ENCODE measurements around the gene FBH1. TPM values are rescaled to one million over a fixed set of nuclear protein-coding genes. Genes with fewer than 3 reads are reported as not detected.
"Not testable (repeated sequence)": the region's sequence is repeated elsewhere in the genome, so short reads cannot be mapped to it uniquely, and the experiment has no call there.

FBH1 gene
- 83.0 TPM for total RNA-seq
- long read RNA-seq, transcript FBH1-201 (21 exons, 3,560 nt) = major isoform, 140 of 268 reads
- long read RNA-seq, partial matches to known transcripts = 67 of 268 reads
- long read RNA-seq, other reads (novel, unspliced or antisense) = 61 of 268 reads

DNA sequence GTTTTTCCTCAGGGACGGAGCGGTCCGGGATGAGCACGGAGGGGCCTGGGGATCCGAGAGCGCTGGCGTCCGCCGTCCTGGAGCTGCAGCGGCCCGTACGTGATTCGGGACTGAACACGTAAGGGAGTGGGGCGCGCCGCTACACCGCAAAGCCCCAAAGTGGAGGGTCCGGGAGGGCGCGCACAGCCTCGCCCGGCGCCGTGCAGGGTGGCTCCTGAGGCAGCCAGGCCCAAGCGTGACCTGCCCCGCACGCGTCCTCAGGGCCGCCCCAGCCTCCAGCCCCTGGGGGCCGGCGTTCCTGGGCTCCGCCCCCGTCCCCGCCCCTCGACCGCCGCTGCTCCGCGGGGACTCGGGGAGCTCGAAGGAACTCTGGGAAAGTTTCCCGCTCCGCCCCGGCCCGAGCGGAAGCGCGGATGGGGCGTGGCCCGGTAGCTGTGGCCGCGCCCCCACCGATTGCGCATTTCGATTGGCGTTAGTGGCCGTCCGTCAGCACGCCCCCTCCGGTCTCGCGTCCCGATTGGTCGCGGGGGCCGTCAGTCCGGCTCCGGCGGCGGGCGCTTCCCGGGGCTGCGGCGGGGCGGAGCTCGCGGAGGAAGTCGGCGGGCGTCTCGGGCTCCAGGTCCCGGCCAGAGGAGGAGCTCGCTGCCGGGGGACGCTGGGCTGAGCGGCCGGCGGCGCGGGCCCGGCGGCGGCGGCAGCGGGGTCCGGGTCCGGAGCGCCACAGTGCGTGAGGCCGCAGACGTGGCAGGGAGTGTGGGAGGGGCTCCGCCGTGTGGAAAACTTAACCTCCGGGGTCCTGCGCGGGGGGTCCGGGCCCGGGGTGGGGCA, at the start of gene FBH1, which contains the start of gene ANKRD16:
TSS of gene FBH1 (plus strand) at position 620 of the 828 bp plus-strand sequence. CDS start at position 723, 103 bp downstream.
TSS of gene ANKRD16 (minus strand) at position 270 of the 828 bp plus-strand sequence. CDS start 539 bp downstream, outside the sequence.
- ATAC-seq (ENCODE audit: poor library complexity) (peak; percentile 95), DNase-seq (peak; percentile 99)
- intact Hi-C loops (cut with DNase I) = loop anchor here (5.0 kb wide), 1 partner anchor 78 kb away; the partner anchor contains the start of gene GDI2

DNA sequence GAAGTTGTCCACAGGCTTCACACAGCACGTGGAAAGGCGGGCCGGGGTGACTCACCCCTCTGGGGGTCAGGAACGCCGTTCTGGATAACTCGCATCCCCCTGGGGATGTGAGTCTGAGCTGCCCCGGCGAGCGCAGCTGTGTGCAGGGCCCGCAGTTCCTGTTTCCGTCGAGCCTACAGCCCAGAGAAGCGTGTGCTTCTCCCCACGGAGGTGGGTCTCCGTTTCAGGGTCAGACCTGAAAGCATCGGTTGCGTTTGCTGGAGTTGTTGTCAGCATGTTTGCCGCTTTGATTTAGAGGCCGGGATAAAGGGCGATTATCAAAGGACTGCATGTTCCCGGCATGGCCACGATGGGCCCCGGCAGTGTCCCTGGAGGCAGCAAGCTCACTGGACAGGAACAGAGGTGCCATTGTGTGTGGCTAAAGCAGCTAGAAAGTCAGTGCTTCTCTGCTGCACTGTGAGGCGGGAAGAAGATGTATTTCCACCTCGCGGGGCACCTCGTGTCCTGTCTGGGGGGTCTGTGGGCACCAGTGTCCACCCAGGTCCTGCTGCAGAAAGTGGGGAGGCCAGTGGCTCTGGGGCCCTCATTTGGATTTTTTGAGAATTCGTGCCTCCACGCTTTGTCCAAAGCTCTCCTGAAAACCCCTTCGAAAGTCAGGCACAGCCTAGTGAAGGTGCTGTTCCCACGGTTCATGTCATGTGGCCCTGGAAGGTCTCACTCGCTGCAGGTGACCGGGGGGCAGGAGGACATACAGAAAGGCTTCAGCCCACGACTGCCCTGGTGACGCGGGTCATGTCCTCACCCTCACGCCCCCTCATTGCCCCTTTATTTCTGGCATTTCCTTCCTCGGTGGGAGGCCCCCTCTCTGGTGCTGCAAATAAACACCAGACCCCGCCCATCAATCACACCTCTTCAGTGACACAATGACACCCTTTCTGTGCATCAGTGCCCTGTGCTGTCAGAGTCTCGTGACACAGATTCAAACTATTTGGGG, 49.4 kb upstream of the FBH1 start:
- peak; percentile 53 for DNase-seq
- intact Hi-C loops (cut with DNase I) = no loop called here
- peak; percentile 74 for ATAC-seq (ENCODE audit: poor library complexity)

DNA sequence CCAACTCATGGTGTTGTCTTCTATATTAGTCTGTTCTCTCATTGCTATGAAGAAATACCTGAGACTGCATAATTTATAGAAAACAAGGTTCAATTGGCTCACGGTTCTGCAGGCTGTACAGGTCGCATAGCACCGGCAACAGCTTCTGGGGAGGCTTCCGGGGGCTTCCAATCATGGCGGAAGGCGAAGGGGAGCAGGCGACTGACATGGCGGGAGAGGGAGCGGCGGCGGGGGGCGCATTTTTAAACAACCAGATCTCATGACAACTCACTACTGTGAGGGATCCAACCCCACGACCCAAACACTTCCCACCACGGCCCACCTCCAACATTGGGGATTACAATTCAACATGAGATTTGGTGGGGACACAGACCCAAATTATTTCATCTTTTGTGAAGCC, 48.1 kb upstream of the FBH1 start:
- intact Hi-C loops (cut with DNase I) = no loop called here
- DNase-seq (no peak), ATAC-seq (ENCODE audit: poor library complexity) (no peak)

DNA sequence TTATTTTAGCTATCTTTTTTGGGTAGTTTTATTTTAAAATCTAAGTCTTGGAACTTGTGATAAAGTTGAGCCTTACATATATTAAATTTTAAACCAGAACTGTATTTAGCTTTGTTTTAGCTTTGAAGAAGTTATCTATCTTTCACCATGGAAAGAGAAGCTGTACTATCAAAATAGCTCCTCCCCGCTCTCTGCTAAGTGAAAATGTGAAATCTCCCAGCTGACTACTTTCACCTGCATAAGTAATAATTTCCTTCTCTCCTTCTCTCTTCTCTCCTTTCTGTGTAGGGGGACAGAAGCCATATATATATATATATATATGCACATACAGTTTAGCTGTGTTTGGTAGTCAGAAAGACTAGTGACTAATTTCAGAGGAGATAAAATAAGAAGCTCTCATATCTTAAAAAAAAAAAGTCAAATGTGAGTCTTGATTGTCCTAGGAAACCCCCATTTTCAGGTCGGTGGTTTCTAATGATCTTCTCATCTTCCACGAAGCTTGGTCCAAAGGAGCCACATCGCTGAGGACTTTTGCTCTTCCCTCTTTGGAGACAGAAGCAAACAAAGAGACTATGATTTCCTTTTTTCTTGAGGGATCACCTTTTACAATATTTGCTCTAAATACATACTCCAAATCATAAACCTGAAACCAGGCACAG, 46.2 kb upstream of the FBH1 start:
- ATAC-seq (ENCODE audit: poor library complexity) = no peak
- intact Hi-C loops (cut with DNase I) = no loop called here
- no peak for DNase-seq

DNA sequence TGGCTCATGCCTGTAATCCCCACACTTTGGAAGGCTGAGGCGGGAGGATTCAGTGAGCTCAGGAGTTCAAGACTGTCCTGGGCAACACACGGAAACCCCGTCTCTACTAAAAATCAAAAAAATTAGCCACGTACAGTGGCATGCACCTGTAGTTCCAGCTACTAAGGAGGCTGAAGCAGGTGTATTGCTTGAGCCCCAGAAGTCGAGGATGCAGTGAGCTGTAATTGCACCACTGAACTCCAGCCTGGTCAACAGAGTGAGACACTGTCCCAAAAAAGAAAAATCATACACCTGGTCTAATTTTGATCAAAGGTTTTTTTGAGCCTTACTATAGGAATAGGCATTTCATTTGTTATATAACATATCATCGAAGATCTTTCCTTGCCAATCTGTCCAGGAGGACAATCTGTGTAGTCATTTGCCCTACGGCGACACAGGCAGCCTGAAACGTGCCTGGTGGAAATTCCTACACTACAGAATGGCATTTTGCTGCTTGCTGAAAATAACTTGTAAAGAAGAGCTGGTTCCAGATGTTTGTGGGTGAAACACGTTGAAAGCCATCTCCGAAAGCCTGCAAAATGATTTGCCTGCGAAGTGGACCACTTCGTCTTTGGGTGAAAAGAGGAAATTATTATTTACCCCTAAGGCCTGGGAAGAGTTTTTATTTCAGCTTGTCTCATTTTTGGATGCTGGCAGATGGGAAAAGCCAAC, 45.5 kb upstream of the FBH1 start:
- intact Hi-C loops (cut with DNase I) = no loop called here
- ATAC-seq (ENCODE audit: poor library complexity) (no peak), DNase-seq (no peak)

DNA sequence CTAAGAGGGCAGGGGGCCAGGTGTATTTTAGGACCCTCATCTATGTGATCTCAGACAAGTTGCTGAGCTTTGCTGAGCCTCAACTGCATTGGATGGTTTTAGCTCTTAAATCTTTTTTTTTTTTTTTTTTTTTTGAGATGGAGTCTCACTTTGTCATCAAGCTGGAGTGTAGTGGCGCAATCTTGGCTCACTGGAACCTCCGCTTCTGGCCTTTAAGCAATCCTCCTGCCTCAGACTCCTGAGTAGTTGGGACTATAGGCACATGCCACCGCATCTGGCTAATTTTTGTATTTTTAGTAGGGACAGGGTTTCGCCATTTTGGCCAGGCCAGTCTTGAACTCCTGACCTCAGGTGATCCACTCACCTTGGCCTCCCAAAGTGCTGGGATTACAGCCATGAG, 43.4 kb upstream of the FBH1 start:
- intact Hi-C loops (cut with DNase I); ATAC-seq (ENCODE audit: poor library complexity); DNase-seq: not testable (repeated sequence)

DNA sequence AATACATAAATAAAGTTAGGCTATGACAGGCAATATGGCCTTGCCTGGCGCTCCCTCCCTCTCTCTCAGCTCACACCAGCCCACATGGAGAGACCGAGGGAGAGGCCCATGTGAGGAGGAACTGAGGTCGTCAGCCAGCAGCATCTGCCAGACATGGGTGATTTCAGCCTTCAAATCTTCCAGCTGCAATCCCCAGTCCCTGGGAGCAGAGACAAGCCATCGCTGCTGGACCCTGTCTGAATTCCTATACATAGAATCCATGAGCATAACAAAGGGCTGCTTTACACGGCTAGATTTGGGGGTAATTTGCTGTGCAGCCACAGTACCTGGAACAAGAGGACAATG, 35.9 kb upstream of the FBH1 start:
- DNase-seq = no peak
- no peak for ATAC-seq (ENCODE audit: poor library complexity)
- intact Hi-C loops (cut with DNase I) = no loop called here

DNA sequence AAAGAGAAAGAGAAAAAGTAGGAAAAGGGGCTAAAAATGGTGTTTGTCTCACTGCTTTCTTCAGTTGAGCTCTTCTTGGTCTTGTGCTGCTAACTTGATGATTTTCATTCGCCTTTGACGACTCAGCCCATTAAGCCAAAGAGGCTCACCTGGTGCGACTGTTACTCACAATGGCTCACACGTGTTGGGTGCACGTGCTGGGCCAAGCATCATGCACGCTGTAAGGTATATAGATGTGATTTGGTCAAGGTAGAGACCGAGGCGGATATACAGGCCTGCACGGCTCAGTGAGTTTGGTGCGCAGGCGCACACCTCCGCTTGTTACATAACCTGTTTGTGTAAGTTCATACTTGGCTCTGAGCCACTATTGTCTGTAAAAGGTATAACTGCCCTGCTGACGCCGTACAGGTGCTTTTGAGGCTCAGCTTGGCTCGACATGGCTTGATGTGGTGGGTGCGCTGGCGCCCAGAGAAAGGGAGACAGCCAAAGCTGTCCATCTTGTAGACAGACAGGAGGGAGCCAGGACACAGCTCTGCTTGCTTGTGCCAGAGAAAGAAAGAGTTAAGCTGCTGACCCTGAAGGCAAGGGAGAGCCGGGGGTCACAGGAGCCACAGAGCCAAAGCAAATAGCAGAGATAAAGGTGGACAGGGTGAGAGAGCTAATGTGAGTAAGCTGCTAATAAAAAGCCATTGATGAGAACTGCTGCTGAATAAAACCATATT, 33.9 kb upstream of the FBH1 start:
- DNase-seq (no peak), ATAC-seq (ENCODE audit: poor library complexity) (no peak)
- intact Hi-C loops (cut with DNase I) = no loop called here

DNA sequence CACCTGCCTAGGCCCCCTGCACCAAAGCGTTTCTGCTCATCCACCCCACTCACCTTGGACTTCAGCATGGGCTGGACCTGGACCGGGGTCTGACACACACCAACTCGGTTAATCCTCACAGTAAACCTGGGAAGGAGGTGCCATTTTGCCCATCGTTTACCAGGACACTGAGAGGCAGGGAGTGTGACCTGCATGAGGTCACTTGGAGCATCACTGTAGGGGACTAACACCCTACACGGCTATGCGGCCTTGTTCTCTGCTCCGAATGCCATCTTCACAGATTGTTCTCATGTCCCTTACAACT, 33.4 kb upstream of the FBH1 start:
- no peak for DNase-seq
- no peak for ATAC-seq (ENCODE audit: poor library complexity)
- intact Hi-C loops (cut with DNase I) = no loop called here

DNA sequence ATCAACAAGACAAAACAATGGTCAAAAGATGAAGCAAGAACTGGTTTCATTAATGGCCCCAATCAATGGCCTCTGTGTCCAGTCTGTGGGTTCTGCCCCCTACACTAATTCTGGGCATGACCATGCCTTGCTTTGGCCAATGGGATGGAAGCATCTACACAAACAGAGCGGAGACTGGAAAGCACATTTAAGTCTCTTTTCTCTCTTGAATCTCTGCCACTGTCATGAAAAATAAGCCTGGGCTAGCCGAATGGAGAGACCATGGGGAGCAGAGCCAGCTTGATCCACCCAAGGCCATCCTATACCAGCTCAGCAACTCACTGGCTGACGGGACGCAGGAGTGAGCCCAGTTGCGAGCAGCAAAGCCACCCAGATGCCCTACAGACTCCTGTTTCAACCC, 31.2 kb upstream of the FBH1 start:
- DNase-seq (no peak), ATAC-seq (ENCODE audit: poor library complexity) (no peak)
- intact Hi-C loops (cut with DNase I) = no loop called here

DNA sequence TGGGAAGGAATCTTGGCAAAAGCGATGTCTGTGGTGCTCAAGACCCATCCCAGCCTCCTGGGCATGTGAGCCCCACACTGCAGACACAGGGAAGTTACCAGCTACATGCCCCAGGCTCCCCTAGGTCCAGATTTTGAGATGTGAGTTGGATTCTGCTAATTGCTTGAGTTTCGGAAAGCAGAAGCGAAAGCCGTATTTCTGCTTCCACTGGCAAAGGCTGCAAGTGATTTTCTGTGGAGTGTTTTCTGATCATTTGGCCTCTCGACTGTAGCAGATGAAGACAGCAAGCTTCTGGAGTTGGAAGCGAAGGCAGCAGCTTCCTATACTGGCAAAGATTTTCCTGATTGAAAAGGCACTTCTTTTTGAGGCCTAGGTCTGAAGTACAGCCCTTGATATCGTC, 30.0 kb upstream of the FBH1 start:
- intact Hi-C loops (cut with DNase I) = no loop called here
- DNase-seq (no peak), ATAC-seq (ENCODE audit: poor library complexity) (no peak)

DNA sequence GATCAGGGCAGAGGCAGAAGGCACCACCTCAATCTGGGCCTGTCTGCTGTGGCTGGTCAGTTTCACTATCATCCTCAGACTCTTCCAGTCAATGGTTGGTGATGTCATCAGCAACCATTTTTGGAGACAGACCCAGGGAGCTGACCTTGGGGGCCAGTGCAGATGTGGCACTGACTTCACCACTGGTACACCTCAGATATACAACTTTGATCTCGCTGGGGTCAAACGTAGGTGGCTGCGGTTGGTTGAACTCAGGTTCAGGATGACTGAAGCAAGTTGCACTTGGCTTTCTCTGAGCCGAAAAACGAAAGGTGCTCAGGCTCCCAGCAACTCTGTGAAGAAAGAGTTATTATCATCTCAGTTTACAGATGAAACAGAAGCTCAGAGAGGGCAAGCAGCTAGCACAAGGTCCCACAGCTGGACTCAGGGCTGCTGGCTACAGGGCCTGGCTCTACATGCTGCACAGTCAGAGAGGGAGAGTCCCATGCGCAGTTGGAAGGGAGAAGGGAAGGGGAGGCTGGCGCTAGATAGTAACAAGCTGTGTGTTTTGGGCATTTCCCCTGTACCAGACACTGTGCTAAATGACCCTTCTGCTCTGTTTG, 27.6 kb upstream of the FBH1 start:
- ATAC-seq (ENCODE audit: poor library complexity) = no peak
- DNase-seq = no peak
- intact Hi-C loops (cut with DNase I) = no loop called here

DNA sequence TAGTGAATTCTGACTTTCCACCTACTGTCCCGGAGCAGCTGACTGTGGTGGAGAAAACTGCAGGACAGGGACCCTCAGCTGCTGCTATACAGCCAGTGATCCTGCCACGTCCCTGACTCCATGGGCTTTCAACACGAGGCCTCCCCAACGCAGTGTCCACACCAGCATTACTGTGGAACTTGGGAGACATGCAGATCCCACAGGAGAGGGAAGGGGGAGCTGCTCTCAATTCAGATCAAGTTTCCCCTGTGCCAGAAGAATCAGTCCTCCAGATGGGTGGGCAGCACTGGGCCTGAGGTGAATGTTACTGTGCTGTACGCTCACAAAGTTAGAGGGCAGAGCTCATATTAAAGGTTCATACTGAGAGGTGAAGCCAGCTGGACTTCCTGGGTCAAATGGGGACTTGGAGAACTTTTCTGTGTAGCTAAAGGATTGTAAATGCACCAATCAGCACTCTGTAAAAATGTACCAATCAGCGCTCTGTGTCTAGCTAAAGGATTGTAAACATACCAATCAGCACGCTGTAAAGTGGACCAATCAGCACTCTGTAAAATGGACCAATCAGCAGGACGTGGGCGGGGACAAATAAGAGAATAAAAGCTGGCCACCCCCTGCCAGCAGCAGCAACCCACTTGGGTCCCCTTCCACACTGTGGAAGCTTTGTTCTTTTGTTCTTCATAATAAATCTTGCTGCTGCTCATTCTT, 26.9 kb upstream of the FBH1 start:
- ATAC-seq (ENCODE audit: poor library complexity); intact Hi-C loops (cut with DNase I); DNase-seq: not testable (repeated sequence)

DNA sequence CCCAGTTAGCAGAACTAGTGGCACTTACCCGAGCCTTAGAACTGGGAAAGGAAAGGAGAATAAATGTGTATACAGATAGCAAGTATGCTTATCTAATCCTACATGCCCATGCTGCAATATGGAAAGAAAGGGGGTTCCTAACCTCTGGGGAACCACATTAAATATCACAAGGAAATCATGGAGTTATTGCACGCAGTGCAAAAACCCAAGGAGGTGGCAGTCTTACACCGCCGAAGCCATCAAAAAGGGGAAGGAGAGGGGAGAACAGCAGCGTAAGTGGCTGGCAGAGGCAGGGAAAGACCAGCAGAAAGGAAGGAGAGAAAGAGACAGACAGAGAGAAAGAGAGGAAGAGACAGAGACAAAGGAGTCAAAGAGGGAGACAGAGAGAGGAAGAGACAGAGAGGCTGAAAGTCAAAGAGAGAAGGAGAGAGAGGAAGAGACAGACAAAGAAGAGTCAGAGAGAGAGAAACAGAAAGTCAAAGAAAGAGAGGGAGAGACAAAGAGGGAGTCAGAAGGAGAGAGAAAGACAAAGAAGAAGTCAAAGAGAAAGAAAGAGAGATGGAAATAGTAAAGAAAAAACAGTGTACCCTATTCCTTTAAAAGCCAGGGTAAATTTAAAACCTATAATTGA, 23.5 kb upstream of the FBH1 start:
- ATAC-seq (ENCODE audit: poor library complexity); intact Hi-C loops (cut with DNase I); DNase-seq: not testable (repeated sequence)

DNA sequence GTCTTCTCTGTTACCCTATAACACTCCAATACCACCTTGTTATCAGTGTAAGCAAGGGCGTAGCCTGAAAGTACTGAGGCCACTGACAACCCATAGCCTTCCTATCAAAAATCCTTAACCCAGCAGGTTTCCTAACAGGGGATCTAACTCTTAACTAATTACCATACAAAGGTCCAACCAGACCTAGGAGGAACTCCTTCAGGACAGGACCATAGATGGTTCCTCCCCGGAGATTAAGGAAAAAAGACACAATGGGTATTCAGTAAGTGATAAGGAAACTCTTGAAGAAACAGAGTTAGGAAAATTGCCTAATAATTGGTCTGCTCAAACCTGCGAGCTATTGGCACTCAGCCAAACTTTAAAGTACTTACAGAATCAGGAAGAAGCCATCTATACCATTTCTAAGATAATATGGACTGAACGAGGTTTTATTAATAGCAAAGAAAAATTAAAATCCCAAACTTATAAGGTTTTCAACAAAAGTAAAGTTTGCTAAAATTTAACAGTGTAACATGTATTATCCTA, 22.9 kb upstream of the FBH1 start:
- intact Hi-C loops (cut with DNase I); DNase-seq; ATAC-seq (ENCODE audit: poor library complexity): not testable (repeated sequence)

DNA sequence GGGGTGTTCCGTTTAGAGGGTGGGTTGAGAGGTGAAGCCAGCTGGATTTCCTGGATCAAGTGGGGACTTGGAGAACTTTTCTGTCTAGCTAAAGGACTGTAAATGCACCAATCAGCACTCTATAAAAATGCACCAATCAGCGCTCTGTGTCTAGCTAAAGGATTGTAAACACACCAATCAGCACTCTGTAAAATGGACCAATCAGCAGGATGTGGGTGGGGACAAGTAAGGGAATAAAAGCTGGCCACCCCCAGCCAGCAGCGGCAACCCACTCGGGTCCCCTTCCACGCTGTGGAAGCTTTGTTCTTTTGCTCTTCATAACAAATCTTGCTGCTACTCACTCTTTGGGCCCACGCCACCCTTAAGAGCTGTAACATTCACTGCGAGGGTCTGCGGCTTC, 21.7 kb upstream of the FBH1 start:
- intact Hi-C loops (cut with DNase I); ATAC-seq (ENCODE audit: poor library complexity); DNase-seq: not testable (repeated sequence)

All from Right ventricle myocardium superior (tissue), 1 donor.